SU-DHL-6 (cell line): ENCODE data around the gene LTB4R2.

Experiments used
- H2AFZ ChIP-seq: fragments of 200-600 bp; sonication (generic); 2 replicates; pipeline ENCODE4 v1.6.1; 2014; ENCODE audit warnings: low read depth, mild to moderate bottlenecking, moderate library complexity, mixed read lengths, antibody characterized with exemption, low read length; ENCODE audit not compliant: severe bottlenecking
- H3F3A ChIP-seq: fragments of 200-600 bp; shearing (Covaris generic); 2 replicates; pipeline ENCODE4 v1.6.0; 2016; ENCODE audit warnings: antibody characterized with exemption, mild to moderate bottlenecking; ENCODE audit not compliant: insufficient read depth
- H3K27ac ChIP-seq: fragments of 200-600 bp; sonication (generic); 2 replicates; pipeline ENCODE4 v1.5.1; 2016; ENCODE audit warnings: low read depth, mild to moderate bottlenecking, low read length, moderate library complexity, mixed read lengths
- H3K27me3 ChIP-seq: fragments of 200-600 bp; sonication (generic), shearing (Covaris generic); 2 replicates; pipeline ENCODE4 v1.6.0; 2014; ENCODE audit warnings: mild to moderate bottlenecking, low read length
- H3K36me3 ChIP-seq: fragments of 200-600 bp; sonication (generic); 2 replicates; pipeline ENCODE4 v1.6.1; 2014; ENCODE audit warnings: mild to moderate bottlenecking, low read length, mixed read lengths
- H3K4me2 ChIP-seq: fragments of 300-600, 200-600 bp; shearing (Covaris generic), sonication (generic); 2 replicates; pipeline ENCODE4 v1.6.0; 2014; ENCODE audit warnings: low read length, low read depth, mild to moderate bottlenecking; ENCODE audit not compliant: poor library complexity, severe bottlenecking
- H3K4me3 ChIP-seq: fragments of 200-600 bp; sonication (generic); 2 replicates; pipeline ENCODE4 v1.5.1; 2014; ENCODE audit warnings: antibody characterized with exemption, low read length, mild to moderate bottlenecking, mixed read lengths; ENCODE audit not compliant: insufficient read depth, poor library complexity, severe bottlenecking
- H3K79me2 ChIP-seq: fragments of 200-600 bp; sonication (generic); 2 replicates; pipeline ENCODE4 v1.6.1; 2014; ENCODE audit warnings: mild to moderate bottlenecking, low read length, moderate library complexity; ENCODE audit not compliant: insufficient read depth
- H3K9ac ChIP-seq: fragments of 200-600 bp; sonication (generic); 2 replicates; pipeline ENCODE4 v1.7.0; 2014; ENCODE audit warnings: mild to moderate bottlenecking, low read length
- H3K9me2 ChIP-seq: fragments of 200-600 bp; sonication (generic); replicated peaks from 2 replicates; pipeline ENCODE4 v1.6.1; 2014; ENCODE audit warnings: low read length; ENCODE audit not compliant: insufficient read depth
- H3K9me3 ChIP-seq: fragments of 200-600 bp; sonication (generic); 2 replicates; pipeline ENCODE4 v1.6.1; 2014; ENCODE audit warnings: low read length, mixed read lengths; ENCODE audit not compliant: insufficient read depth
- H4K20me1 ChIP-seq: fragments of 200-600 bp; sonication (generic); 2 replicates; pipeline ENCODE4 v1.6.1; 2014; ENCODE audit warnings: low read depth, mild to moderate bottlenecking, antibody characterized with exemption, low read length, moderate library complexity, mixed read lengths
- CTCF ChIP-seq: fragments of 200-600 bp; sonication (generic); IDR thresholded peaks from one replicate; pipeline ENCODE4 v1.5.1; 2017; ENCODE audit warnings: antibody characterized with exemption, mild to moderate bottlenecking, low read length, moderate library complexity; ENCODE audit not compliant: insufficient read depth, poor library complexity, severe bottlenecking
- EZH2phosphoT487 ChIP-seq: fragments of 200-600 bp; sonication (generic), shearing (Covaris generic); conservative IDR thresholded peaks from 2 replicates; pipeline ENCODE4 v1.6.1; 2018; ENCODE audit warnings: mild to moderate bottlenecking, antibody characterized with exemption, low read length, moderate library complexity, mixed read lengths

LTB4R2 gene

GRCh38 chr14:24317141-24317928, 7.4 kb downstream of the LTB4R2 start:
- Histone ChIP-seq H3K27ac (no peak overlapping the region), H3F3A (no peaks in the 10 kb centered on the region), H3K27me3 (no peaks in the 10 kb centered on the region), H3K9me2 (no peaks in the 10 kb centered on the region), H2AFZ (no peak overlapping the region), H3K36me3 (no peaks in the 10 kb centered on the region), H3K79me2 (no peaks in the 10 kb centered on the region), H3K4me2 (no peak overlapping the region), H3K4me3 (no peak overlapping the region), H4K20me1 (no peaks in the 10 kb centered on the region), H3K9me3 (no peaks in the 10 kb centered on the region), H3K9ac (no peak overlapping the region)
- TF ChIP-seq CTCF (no peak), EZH2phosphoT487 (no peak)

GRCh38 chr14:24321212-24321975, 11.5 kb downstream of the LTB4R2 start:
- no peak overlapping the region for H2AFZ ChIP-seq
- no peaks in the 10 kb centered on the region for H3K9me3 ChIP-seq
- TF ChIP-seq CTCF, result no peak
- TF ChIP-seq EZH2phosphoT487, result no peak
- no peak overlapping the region for H3K4me2 ChIP-seq
- no peaks in the 10 kb centered on the region for H4K20me1 ChIP-seq
- H3K9ac ChIP-seq, result no peak overlapping the region
- no peaks in the 10 kb centered on the region for H3F3A ChIP-seq
- H3K79me2 ChIP-seq, result no peaks in the 10 kb centered on the region
- H3K27me3 ChIP-seq, result no peaks in the 10 kb centered on the region
- H3K4me3 ChIP-seq, result no peak overlapping the region
- no peak overlapping the region for H3K27ac ChIP-seq
- H3K9me2 ChIP-seq, result no peaks in the 10 kb centered on the region
- H3K36me3 ChIP-seq, result no peaks in the 10 kb centered on the region

GRCh38 chr14:24322672-24323071, 12.7 kb downstream of the LTB4R2 start:
- H3K36me3 ChIP-seq, result no peaks in the 10 kb centered on the region
- H3K9ac ChIP-seq, result no peak overlapping the region
- H4K20me1 ChIP-seq, result no peaks in the 10 kb centered on the region
- H3K4me3 ChIP-seq, result no peak overlapping the region
- no peaks in the 10 kb centered on the region for H3K9me2 ChIP-seq
- no peaks in the 10 kb centered on the region for H3K27me3 ChIP-seq
- no peak overlapping the region for H2AFZ ChIP-seq
- H3F3A ChIP-seq, result no peaks in the 10 kb centered on the region
- H3K27ac ChIP-seq, result no peak overlapping the region
- no peak for TF ChIP-seq CTCF
- no peak for TF ChIP-seq EZH2phosphoT487
- no peaks in the 10 kb centered on the region for H3K79me2 ChIP-seq
- H3K4me2 ChIP-seq, result no peak overlapping the region
- no peaks in the 10 kb centered on the region for H3K9me3 ChIP-seq
